HG02798 (cell line): Measurements from ENCODE around the gene TH.
"Not testable (repeated sequence)": the region's sequence is repeated elsewhere in the genome, so short reads cannot be mapped to it uniquely, and the experiment has no call there.

Experiments used
- ATAC-seq: cut with Tn5 transposase; IDR thresholded peaks from one replicate; pipeline ENCODE4 v1.9.1; 2021; ENCODE audit warnings: mild to moderate bottlenecking; ENCODE audit not compliant: unreplicated experiment, poor library complexity

Gene TH

DNA sequence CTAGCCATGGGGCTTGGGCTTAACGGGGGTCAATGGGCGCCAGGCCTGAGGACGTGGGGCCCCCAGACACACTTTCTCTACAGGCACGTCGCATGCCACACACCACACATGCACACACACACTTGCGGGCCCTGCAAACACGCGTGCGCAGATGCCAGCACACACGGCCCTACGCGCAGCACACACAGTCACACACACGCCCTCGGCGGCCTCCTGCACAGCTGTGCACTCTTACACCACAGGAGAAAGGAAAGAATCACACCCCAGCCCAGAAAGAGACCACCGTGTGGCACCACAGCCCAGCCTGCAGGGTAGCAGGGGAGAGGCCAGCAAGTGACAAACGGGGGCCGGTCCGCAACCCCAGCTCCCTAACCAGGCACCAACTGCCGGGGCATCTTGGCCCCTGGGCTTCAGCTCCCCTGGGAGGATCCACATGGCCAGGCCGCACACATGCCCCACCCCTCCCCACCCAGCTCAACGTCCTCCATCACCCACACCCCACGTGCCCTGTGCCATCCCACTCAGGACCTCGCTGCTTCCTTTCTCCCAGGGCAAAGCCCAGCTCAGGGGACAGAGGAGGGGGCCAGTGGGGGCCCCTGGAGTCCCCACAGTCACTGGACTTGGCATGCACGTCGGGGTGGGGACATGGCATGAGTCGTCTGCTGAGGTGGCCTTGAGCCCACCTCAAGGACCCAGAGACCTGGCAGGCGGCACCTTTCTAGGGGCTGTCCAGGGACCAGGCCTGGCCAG lies 26.3 kb upstream of the TH start:
- ATAC-seq, result no peak

DNA sequence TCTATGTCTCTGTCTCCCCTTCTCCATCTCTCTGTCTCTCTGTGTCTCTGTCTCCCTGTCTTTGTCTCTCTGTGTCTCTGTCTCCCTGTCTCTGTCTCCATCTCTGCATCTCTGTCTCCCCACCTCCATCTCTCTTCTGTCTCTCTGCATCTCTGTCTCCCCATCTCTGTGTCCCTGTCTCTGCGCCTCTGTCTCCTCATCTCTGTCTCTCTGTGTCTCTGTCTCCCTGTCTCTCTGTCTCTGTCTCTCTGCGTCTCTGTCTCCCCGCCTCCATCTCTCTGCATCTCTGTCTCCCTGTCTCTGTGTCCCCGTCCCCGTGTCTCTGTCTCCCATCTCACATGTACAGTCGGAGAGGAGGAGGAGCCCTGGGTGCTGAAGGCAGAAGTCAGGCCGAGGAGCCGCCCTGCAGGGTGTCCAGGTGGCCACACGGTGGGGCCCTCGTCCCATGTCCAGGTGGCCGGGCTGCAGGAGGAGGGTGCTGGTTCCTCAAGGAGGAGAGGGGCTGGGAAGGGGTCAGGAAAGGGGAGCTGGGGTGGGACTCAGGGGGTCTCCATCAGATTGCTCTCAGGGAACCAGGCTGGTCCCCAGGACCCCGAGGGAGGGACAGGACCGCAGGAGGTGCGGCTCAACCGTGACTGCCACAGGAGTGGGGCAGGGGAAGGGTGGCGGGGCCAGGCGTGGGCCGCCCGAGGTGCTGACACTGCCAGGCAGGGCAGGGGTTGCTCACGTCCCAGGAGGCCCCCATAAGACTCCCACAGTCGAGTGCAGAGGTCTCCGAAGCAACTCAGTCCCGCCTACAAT lies 25.6 kb upstream of the TH start:
- no peak for ATAC-seq

DNA sequence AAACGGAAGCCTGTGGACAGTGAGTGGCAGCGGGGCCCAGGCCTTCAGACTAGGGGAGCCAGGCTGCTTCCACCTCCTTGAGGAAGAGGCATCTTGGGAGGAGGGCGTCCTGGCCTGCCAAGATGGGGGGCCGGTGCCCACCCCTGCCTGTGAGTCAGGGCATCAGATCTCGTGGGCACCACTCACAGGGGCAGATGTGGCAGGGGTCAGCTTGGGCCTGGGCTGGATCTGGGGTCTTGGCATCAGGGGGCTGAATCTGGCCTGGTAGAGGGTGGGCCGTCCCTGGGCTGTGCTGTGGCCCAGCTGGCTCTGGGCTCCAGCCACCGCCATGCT lies 24.1 kb upstream of the TH start:
- no peak for ATAC-seq

DNA sequence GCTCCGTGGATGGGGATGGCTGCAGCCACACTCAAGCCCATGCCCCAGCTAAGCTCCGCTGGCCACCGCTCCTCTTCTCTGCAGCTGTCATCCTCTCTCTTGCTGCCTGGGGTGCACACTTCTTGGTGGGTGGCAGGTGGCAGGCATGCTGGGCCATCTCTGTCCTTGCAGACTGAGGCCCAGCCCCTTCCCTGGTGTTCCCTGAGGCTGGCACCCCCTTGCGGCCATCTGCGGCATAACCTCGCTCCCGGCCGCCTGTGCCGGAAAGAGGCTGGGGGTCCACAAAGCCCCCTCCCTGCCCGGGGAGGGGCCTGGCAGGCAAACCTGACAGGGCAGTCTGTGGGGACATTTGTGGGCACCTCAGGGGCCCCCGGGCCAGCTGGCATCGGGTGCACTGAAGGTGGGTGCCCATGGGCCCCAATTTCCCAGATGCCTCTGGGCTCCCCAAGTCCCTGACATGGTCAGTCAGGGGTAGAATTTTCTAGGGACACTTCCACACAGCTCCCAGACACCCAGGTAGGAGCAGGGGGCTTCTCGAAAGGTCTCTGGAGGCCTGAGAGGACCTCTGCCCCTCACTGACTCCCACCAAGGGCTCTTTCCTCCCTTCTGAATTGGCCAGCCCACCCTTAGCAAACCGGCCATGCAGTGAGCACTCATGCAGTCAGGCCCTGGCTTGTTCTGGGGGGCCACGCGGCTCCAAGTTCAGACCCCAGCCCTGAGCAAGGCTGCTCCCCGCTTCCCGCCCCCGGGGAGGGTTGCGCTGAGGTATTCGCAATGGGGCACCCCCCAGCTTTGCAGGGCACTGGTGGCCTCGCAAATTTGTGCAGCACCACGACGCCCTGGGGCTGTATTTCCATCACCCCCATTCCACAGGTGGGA lies 23.5 kb upstream of the TH start:
- no peak for ATAC-seq

DNA sequence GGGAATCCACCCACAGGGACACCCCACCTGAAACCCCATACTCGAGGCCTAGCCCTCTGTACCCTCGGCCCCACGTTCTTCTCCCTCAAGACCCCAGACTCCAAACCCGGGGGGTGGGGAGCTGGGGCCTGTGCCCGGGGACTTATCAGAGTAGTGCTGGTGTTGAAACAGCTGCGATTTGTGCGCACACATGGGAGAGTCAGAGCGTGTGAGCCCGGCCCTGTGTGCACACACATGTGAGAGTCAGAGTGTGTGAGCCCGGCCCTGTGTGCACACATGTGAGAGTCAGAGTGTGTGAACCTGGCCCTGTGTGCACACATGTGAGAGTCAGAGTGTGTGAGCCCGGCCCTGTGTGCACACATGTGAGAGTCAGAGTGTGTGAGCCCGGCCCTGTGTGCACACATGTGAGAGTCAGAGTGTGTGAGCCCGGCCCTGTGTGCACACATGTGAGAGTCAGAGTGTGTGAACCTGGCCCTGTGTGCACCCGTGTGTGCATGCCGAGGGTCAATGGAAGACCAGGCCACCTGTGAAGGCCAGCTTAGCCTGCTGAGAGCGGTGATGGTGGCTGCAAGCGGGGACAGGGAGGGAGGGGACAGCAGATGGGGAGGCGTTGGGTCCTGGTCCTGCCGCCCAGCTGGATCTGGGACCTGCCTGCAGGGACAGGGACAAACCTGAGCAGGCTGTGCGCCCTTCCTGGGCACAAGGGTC lies 22.4 kb upstream of the TH start:
- not testable (repeated sequence) for ATAC-seq

DNA sequence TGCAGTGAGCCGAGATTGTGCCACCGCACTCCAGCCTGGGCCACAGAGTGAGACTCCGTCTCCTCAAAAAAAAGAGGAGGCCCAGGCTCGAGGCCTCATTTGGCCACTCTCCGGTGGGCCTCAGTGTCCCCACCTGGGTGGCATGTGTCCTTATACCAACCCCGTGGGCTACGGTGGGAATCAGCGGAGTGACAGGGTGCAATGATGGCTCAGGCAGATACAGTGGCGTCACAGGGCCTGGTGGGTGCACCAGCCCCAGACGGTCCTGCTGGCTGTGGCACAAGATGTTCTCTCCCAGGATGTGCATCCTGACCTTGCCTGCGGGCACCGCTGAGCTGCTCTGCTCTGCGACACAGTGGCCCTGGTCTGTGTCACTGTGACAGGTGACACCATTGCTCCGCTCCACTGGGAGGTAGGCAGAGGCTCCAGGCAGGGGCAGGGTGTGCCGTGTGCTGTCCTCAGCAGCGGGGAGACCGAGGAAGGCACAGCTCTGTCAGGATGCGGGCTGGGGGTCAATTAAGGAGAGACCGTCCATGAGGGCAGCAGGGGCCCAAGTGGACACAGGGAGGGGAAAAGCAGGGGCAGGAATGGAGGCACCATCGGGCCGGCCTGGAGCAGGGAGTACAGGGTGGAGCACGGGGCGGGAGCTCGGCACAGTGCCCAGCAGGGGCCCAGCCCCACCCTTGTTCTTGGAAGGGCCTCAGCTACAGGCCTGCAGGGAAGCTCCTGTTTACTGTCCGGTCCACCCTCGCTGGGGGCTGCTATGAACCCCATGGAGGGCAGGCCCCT lies 21.7 kb upstream of the TH start:
- ATAC-seq, result no peak

DNA sequence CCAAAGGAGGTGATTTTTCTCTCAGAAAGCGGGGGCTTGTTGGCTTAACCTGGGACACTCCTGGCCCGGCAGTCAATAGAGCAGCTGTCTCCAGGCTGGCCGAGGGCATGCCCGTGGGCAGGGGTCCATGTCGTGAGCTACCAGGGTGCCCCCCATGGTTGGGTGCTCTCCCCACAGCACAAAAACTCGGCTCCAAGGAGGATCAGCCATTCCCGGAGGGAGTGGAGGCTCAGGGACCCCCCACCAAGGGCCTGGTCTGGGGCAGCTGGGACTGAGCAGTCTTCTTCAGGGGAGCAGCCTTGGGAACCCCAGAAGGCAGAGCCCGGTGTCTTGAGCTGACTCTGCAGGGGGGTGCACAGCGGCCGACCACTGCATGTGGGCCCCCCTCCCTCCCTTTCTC lies 20.8 kb upstream of the TH start:
- ATAC-seq, result no peak

DNA sequence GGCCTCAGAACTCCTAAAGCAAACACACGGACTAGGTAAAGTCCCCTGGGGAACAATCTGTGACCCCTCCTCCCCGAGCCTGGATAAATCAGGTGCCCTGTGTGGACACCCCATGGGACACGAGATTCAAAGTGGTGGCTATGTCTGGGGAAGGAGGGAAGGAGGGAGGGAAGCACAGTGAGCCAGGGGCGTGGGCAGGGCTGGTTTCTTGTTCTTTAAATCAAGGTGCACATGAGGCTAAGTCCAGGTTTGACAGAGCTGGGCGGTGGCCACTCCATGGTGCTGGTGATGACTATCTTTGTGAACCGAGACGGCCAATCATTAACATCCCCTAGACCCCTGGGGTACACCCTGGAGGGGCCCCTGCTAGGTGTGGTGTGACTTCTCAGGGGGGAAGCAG lies 20.3 kb upstream of the TH start:
- ATAC-seq, result no peak

DNA sequence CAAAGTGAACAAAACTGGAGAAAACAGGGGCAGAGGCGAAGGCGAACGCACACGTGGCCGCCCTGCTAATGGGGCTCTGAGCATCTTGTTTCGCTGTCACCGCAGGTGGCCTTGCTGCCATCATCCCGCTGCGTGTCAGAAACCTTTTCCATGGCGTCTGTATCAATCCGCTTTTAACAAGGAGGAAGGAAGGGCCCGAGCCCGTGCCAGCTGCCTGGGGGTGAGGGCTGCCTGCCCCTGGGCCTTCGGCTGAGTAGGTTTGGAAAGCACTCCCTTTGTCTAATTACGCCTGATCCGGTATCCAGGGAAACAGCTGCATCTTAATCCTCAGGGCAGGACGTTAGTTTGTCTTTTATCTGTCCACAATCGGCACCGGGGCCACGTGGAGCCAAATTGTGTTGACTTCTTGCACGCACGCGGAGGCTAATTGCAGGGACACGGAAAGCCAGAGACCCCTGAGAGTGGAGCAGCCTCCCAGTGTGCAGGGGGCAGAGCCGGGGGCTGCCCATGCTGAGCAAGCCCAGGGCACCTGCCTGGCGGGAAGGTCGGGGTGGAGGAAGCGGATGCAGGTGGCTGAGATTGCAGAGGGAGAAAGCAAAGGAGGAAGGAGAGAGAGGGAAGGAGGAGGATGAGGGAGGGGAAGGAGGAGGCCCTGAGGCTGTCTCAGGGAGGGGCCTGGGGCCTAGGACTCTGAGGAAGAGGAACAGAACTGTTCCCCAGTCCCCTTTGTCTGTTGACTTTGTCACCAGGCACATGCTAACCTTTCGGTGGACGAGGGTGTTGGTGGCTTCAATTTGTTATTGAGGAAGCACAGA lies 19.2 kb upstream of the TH start:
- no peak for ATAC-seq

DNA sequence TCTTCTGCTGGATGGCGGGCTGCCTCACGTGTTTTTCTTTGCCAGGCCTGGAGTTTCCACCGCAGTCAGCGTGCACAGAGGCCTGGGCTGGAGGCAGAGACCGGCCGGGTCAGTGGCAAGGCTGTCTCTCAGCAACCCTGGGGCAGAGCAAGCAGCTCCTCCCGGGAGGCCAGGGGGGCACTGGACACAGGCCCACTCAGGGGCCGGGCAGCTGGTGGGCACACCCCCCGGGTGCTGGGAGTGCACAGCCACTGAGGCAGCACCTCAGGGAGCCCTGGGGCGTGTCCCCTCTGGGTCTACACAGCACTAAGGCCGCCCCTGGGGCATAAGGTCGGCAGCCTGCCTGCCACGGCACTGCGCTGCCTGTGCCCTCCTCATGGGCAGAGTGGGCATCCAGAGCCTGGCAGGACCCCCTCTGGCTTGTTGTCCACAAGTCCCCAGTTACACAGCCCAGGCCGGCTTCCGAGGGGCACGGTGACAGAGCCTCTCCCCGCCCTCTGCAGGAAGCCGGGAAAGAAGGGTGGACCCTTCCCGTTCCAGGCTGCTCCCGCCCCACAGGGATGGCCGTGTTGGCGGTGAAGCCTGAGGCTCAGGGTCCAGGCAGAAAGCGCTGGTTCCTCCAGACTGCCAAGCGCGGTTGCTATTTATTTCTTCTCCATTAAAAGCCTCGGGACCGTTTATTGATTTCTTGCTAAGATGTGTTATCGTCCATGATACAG lies 18.5 kb upstream of the TH start:
- no peak for ATAC-seq

DNA sequence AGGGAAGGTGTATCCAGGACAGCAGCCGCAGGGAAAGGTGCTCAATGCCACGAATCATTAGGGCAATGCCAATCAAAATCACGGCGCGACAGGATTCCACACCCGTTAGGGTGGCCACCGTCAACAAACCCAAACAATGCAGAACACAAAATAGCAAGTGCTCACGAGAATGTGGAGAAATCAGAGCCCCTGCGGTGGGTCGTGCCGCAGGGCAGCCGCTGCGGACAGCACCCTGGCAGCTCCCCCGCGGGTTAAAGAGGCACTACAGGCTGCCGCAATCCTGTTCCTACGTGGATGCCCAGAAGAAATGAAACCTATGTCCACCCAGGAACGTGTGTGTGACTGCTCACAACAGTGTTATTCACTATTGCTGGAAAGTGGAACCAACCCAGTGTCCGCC lies 17.1 kb upstream of the TH start:
- ATAC-seq, result no peak

DNA sequence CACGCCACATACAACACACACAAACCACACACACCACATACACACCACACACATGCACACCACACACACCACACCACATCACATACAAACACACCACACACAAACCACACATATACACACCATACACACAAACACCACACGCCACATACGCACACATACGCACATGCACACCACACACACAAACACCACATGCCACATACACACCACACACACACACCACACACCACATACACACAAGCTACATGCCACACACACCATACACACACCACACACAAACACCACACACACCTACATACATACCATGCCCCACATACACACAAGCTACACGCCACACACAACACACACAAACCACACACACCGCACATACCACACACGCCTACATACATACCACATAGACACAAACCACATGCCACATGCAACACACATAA lies 15.7 kb upstream of the TH start:
- ATAC-seq, result no peak

DNA sequence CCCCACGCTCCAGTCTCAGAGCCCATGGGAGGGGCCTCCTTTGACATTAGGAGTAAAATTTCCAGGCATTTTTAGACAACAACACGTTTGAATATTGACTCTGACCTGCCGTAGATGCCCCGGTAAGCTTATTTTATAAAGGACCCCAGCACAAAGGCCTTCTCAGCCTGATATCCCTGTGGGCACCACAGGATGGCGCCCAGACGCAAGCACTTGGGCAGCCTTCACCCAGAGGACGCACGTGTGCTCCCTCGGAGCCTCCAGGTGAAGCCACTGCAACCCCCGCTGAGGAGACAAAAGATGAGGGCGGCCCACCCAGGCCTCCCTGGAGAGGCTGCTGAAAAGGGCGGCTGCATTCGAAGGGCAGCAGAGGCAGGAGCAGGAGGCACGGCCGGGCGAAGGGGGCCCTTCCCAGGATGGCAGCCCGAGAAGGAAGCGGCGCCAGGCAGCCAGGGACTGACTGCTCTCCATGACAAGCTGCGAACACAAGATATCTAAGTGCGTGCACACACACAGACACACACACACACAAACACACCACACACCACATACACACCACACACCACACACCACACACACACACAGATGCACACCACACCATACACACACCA lies 15.2 kb upstream of the TH start:
- no peak for ATAC-seq

DNA sequence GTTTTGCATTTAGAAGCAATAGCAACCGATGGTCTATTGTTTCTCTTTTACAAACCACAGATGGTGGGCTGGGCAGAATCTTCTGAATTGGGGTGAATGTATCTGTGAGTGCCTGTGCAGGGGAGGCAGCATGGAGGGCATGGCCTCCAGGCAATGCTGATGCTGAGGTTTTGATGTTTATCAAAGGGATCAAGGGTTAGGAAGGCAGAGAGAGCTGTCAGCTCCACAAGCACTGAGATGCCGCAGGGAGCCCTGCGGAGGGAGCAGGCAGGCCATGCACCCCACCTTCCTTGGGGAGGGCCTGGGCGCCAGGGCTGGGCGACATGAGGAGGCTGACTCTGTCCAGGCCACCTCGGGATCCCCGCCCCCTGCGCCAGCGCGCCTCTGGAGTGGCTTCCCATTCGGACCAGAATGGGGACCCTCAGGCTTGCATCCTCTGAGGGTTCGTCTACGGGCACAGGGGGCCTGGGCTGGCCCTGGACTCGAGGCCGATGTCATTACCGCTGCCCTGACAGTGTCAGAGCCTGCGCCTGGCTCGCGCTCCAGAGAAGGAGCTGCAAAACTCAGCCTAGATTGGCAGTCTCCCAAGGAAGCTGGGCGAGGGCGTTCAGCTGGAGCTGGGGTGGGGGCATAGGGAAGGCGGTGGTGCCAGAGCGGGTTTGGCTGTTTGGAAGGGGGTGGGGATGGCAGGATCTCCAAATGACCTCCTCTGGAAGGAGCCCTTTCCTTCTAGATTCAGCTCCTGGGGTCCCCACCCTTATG lies 13.9 kb upstream of the TH start:
- ATAC-seq, result no peak

DNA sequence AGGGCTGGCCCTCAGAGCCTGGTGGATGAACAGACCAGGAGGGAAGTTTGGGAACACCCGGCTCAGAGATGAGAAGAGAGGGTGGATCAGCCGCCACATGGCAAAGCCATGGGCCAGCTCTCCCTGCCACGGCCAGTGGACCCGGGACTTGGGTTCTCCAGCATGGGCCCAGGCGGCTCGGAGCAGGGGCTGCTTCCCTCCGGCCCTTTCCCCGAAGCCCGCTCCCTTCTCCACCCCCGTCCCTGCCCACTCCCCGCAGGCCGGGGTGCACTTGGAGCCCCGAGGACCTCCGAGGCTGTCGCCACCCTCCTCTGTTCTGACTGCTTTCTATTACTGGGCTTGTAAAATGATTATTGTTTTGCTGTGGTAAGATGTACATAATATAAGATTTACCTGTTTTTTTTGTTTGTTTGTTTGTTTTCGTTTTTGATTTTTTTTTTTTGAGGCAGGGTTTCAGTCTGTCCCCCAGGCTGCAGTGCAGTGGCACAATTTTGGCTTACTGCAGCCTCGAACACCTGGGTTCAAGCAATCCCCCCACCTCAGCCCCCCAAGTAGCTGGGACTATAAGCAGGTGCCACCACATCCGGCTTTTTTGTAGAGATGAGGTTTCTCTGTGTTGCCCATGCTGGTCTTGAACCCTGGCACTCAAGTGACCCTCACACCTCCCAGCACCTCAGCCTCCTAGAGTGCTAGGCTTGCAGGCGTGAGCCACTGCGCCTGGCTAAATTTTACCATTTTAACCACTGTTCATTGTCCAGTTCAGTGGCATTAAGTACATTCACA lies 11.3 kb upstream of the TH start:
- no peak for ATAC-seq

DNA sequence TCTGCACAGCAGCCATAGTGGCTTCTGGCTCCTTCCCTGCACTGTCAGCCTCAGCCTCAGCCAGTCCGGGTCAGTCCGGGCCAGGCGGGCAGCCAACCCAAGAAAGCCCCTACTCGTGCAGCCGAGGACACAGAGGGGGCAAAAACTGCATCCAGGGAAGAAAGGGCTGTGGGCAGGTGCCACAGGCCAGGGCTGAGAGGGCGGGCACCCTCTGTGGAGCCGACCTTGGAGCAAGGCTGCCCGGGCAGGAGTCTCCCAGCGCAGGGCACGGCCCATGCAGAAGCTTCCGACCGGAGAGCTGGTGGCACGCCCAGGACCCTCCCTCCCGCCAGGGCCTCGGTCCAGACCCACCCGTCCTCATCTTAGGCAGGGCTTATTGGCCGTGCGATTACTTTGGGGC lies 10.5 kb upstream of the TH start:
- ATAC-seq, result no peak
